Loucy (cell line): ENCODE results near the gene C12orf76.
"Not testable (repeated sequence)": the region's sequence is repeated elsewhere in the genome, so short reads cannot be mapped to it uniquely, and the experiment has no call there.

Source experiments
- H2AFZ ChIP-seq: fragments of 200-600 bp; sonication (generic); 2 replicates; pipeline ENCODE4 v1.6.0; 2016; ENCODE audit warnings: antibody characterized with exemption, mild to moderate bottlenecking, low read length, moderate library complexity
- H3F3A ChIP-seq: fragments of 200-600 bp; 2 replicates; pipeline ENCODE4 v1.6.0; 2016; ENCODE audit warnings: antibody characterized with exemption, low read depth, mild to moderate bottlenecking
- H3K27me3 ChIP-seq: fragments of 200-600 bp; sonication (generic); 2 replicates; pipeline ENCODE4 v1.6.1; 2014; ENCODE audit warnings: low read length, mild to moderate bottlenecking; ENCODE audit not compliant: insufficient read depth, poor library complexity, severe bottlenecking
- H3K36me3 ChIP-seq: fragments of 200-600 bp; sonication (generic); 2 replicates; pipeline ENCODE4 v1.6.1; 2016; ENCODE audit warnings: low read length; ENCODE audit not compliant: insufficient read depth
- H3K4me1 ChIP-seq: fragments of 200-600 bp; sonication (generic); 2 replicates; pipeline ENCODE4 v1.5.1; 2014; ENCODE audit warnings: low read length, mild to moderate bottlenecking; ENCODE audit not compliant: insufficient read depth, poor library complexity, severe bottlenecking
- H3K4me2 ChIP-seq: fragments of 200-600 bp; sonication (generic); 2 replicates; pipeline ENCODE4 v1.6.0; 2014; ENCODE audit warnings: antibody characterized with exemption, low read length, low read depth, mild to moderate bottlenecking; ENCODE audit not compliant: poor library complexity, severe bottlenecking
- H3K4me3 ChIP-seq: fragments of 200-600 bp; sonication (generic); 2 replicates; pipeline ENCODE4 v1.5.1; 2014; ENCODE audit warnings: low read length, mild to moderate bottlenecking, mixed read lengths; ENCODE audit not compliant: poor library complexity, severe bottlenecking
- H3K79me2 ChIP-seq: fragments of 200-600 bp; sonication (generic); 2 replicates; pipeline ENCODE4 v1.6.1; 2014; ENCODE audit warnings: low read length; ENCODE audit not compliant: insufficient read depth
- H3K9ac ChIP-seq: fragments of 200-600 bp; sonication (generic); 2 replicates; pipeline ENCODE4 v1.6.0; 2014; ENCODE audit warnings: mild to moderate bottlenecking, low read depth, low read length, moderate library complexity; ENCODE audit not compliant: poor library complexity, severe bottlenecking
- H3K9me2 ChIP-seq: fragments of 200-600 bp; sonication (generic); replicated peaks from 2 replicates; pipeline ENCODE4 v1.6.1; 2016; ENCODE audit warnings: low read depth, low read length, mixed read lengths
- H3K9me3 ChIP-seq: fragments of 200-600 bp; sonication (generic); 2 replicates; pipeline ENCODE4 v1.6.1; 2014; ENCODE audit warnings: mild to moderate bottlenecking, antibody characterized with exemption, low read length, low read depth; ENCODE audit not compliant: insufficient read depth
- H4K20me1 ChIP-seq: fragments of 200-600 bp; sonication (generic); 2 replicates; pipeline ENCODE4 v1.6.0; 2014; ENCODE audit warnings: antibody characterized with exemption, low read length, mild to moderate bottlenecking; ENCODE audit not compliant: insufficient read depth, poor library complexity, severe bottlenecking
- CTCF ChIP-seq: fragments of 200-600 bp; sonication (generic); conservative IDR thresholded peaks from 2 replicates; pipeline ENCODE4 v1.5.1; 2014; ENCODE audit warnings: mild to moderate bottlenecking, antibody characterized with exemption, low read length
- EZH2phosphoT487 ChIP-seq: fragments of 200-600 bp; IDR thresholded peaks from 2 replicates; pipeline ENCODE4 v1.6.1; 2018; ENCODE audit warnings: antibody characterized with exemption, mild to moderate bottlenecking, moderate library complexity, borderline replicate concordance

Gene C12orf76

GRCh38 chr12:110062241-110062640 lies 13.9 kb upstream of the C12orf76 start:
- Histone ChIP-seq H3K4me2 (no peak overlapping the region), H4K20me1 (no peaks in the 10 kb centered on the region), H3K79me2 (no peaks in the 10 kb centered on the region), H3K9me2 (no peaks in the 10 kb centered on the region), H3K9me3 (no peaks in the 10 kb centered on the region), H3F3A (no peaks in the 10 kb centered on the region), H3K4me1 (no peaks in the 10 kb centered on the region), H3K36me3 (no peaks in the 10 kb centered on the region), H3K9ac (no peak overlapping the region), H3K27me3 (no peaks in the 10 kb centered on the region), H3K4me3 (no peak overlapping the region), H2AFZ (no peak overlapping the region)
- no peak for TF ChIP-seq EZH2phosphoT487
- TF ChIP-seq CTCF: no peak

- no peaks in the 10 kb centered on the region for H3K79me2 ChIP-seq
- H4K20me1 ChIP-seq: no peaks in the 10 kb centered on the region
- H3K9me3 ChIP-seq: no peaks in the 10 kb centered on the region
- H3K4me3 ChIP-seq: no peak overlapping the region
- H3K9ac ChIP-seq: no peak overlapping the region
- H3F3A ChIP-seq: no peaks in the 10 kb centered on the region
- H3K36me3 ChIP-seq: no peaks in the 10 kb centered on the region
- peaks cover 10% of the 10 kb centered on the region for H3K4me1 ChIP-seq
- TF ChIP-seq CTCF (no peak), EZH2phosphoT487 (no peak)
- no peak overlapping the region for H2AFZ ChIP-seq
- no peak overlapping the region for H3K4me2 ChIP-seq
- H3K27me3 ChIP-seq: no peaks in the 10 kb centered on the region
- H3K9me2 ChIP-seq: no peaks in the 10 kb centered on the region
These were observed 11.3 kb upstream of the C12orf76 start for GRCh38 chr12:110059651-110060000.

GRCh38 chr12:110058875-110059615 lies 10.7 kb upstream of the C12orf76 start:
- no peak overlapping the region for H3K4me3 ChIP-seq
- no peaks in the 10 kb centered on the region for H4K20me1 ChIP-seq
- no peaks in the 10 kb centered on the region for H3K79me2 ChIP-seq
- H3K4me2 ChIP-seq: no peak overlapping the region
- no peaks in the 10 kb centered on the region for H3K9me2 ChIP-seq
- no peak overlapping the region for H2AFZ ChIP-seq
- no peak overlapping the region for H3K9ac ChIP-seq
- H3F3A ChIP-seq: no peaks in the 10 kb centered on the region
- TF ChIP-seq EZH2phosphoT487: no peak
- no peak for TF ChIP-seq CTCF
- H3K27me3 ChIP-seq: no peaks in the 10 kb centered on the region
- H3K36me3 ChIP-seq: no peaks in the 10 kb centered on the region
- peaks cover 10% of the 10 kb centered on the region for H3K4me1 ChIP-seq
- H3K9me3 ChIP-seq: no peaks in the 10 kb centered on the region

GRCh38 chr12:110056643-110057042 lies 8.3 kb upstream of the C12orf76 start:
- H3F3A ChIP-seq, H4K20me1 ChIP-seq, H3K4me3 ChIP-seq, H3K27me3 ChIP-seq, H3K36me3 ChIP-seq, H3K9ac ChIP-seq, H3K9me3 ChIP-seq, H2AFZ ChIP-seq, H3K9me2 ChIP-seq, H3K79me2 ChIP-seq, H3K4me2 ChIP-seq: not testable (repeated sequence)
- H3K4me1 ChIP-seq: peaks cover 10% of the 10 kb centered on the region

GRCh38 chr12:110055375-110056352 lies 7.3 kb upstream of the C12orf76 start:
- H3K79me2 ChIP-seq, H3K4me3 ChIP-seq, H3K9ac ChIP-seq: not testable (repeated sequence)

More at GRCh38 chr12:110055375-110056352, 7.3 kb upstream of the C12orf76 start:
- H3K4me2 ChIP-seq: peak overlapping the region; percentile 1
- H3F3A ChIP-seq, H3K9me3 ChIP-seq, H3K9me2 ChIP-seq, H3K36me3 ChIP-seq, H4K20me1 ChIP-seq, H3K27me3 ChIP-seq, H2AFZ ChIP-seq: not testable (repeated sequence)
- H3K4me1 ChIP-seq: peaks cover 10% of the 10 kb centered on the region
